ENCODE measurements around the gene DMD. TPM values are rescaled to one million over a fixed set of nuclear protein-coding genes. Genes with fewer than 3 reads are reported as not detected.

DMD gene
- total and polyA plus RNA-seq, 2 experiments from 2014 or later = 73.5 to 90.7 TPM

GRCh38 chrX:32618154-32618553, 593.2 kb downstream of the DMD start:
- H3K4me1 ChIP-seq (ENCODE audit: low read depth) = no peaks in the 10 kb centered on the region
- H3K27me3 ChIP-seq = no peaks in the 10 kb centered on the region
- no peak for TF ChIP-seq CTCF (IDR thresholded peaks at IDR 0.05; ENCODE audit: low read depth, low read length)
- H3K4me3 ChIP-seq = no peak overlapping the region
- H3K27ac ChIP-seq = no peak overlapping the region
- no peaks in the 10 kb centered on the region for H3K36me3 ChIP-seq
- no peak for DNase-seq (ENCODE audit: low read depth in 1 of 2, low spot score in 1 of 2)
- no peaks in the 10 kb centered on the region for H3K9me3 ChIP-seq (ENCODE audit: low read depth)

GRCh38 chrX:32614707-32615106, 596.6 kb downstream of the DMD start:
- no peak for TF ChIP-seq CTCF (IDR thresholded peaks at IDR 0.05; ENCODE audit: low read depth, low read length)
- H3K27ac ChIP-seq = no peak overlapping the region
- H3K36me3 ChIP-seq = no peaks in the 10 kb centered on the region
- H3K27me3 ChIP-seq = no peaks in the 10 kb centered on the region
- no peak for DNase-seq (ENCODE audit: low read depth in 1 of 2, low spot score in 1 of 2)
- H3K4me1 ChIP-seq (ENCODE audit: low read depth) = no peaks in the 10 kb centered on the region
- no peaks in the 10 kb centered on the region for H3K9me3 ChIP-seq (ENCODE audit: low read depth)
- no peak overlapping the region for H3K4me3 ChIP-seq

DNA sequence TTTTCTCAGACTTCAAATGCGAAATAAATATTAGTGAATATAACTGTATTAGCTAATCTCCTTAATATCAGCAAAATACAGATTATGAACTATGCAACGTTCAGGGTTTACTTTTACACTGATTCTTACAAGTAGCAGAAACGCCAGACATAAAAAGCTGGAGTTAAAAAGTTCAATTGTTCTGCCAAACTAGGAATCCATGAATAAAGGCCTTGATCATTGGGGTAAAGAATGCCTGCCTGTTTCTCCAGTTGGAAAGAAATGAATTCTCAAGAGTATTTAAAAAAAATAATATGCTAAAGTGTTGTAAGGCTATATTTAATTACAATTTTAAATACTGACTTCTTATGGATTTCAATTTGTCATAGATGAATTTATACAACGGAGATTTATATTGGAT, 612.2 kb downstream of the DMD start:
- H3K36me3 ChIP-seq = no peaks in the 10 kb centered on the region
- H3K9me3 ChIP-seq (ENCODE audit: low read depth) = no peaks in the 10 kb centered on the region
- H3K4me1 ChIP-seq (ENCODE audit: low read depth) = no peaks in the 10 kb centered on the region
- no peak overlapping the region for H3K27ac ChIP-seq
- no peak for TF ChIP-seq CTCF (IDR thresholded peaks at IDR 0.05; ENCODE audit: low read depth, low read length)
- H3K27me3 ChIP-seq = no peaks in the 10 kb centered on the region
- no peak overlapping the region for H3K4me3 ChIP-seq
- DNase-seq (ENCODE audit: low read depth in 1 of 2, low spot score in 1 of 2) = no peak

GRCh38 chrX:32598707-32599106, 612.6 kb downstream of the DMD start:
- no peak for DNase-seq (ENCODE audit: low read depth in 1 of 2, low spot score in 1 of 2)
- no peaks in the 10 kb centered on the region for H3K27me3 ChIP-seq
- TF ChIP-seq CTCF (IDR thresholded peaks at IDR 0.05; ENCODE audit: low read depth, low read length) = no peak
- H3K36me3 ChIP-seq = no peaks in the 10 kb centered on the region
- H3K4me3 ChIP-seq = no peak overlapping the region
- H3K27ac ChIP-seq = no peak overlapping the region
- no peaks in the 10 kb centered on the region for H3K4me1 ChIP-seq (ENCODE audit: low read depth)
- no peaks in the 10 kb centered on the region for H3K9me3 ChIP-seq (ENCODE audit: low read depth)

DNA sequence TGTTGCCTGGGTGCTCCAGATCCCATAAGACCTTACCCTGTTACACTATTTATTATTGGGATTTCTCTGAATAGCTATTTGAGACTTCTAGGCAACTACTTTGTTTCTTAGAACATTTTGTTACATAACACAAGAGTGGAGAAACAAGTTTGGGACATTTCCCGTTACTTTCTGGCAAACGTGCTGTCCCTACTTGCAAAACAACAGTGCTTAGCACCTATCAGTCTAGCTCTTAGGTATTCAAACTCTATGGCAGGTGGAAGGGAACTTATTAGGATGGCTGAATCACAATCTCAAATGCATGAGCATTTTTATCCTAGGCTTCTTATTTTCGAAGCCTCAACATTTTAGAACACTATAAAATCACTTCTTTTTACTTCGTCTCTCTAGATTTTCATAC, 613.6 kb downstream of the DMD start:
- no peak for TF ChIP-seq CTCF (IDR thresholded peaks at IDR 0.05; ENCODE audit: low read depth, low read length)
- no peak for DNase-seq (ENCODE audit: low read depth in 1 of 2, low spot score in 1 of 2)
- H3K9me3 ChIP-seq (ENCODE audit: low read depth) = no peaks in the 10 kb centered on the region
- no peaks in the 10 kb centered on the region for H3K36me3 ChIP-seq
- no peaks in the 10 kb centered on the region for H3K4me1 ChIP-seq (ENCODE audit: low read depth)
- no peak overlapping the region for H3K27ac ChIP-seq
- H3K4me3 ChIP-seq = no peak overlapping the region
- H3K27me3 ChIP-seq = no peaks in the 10 kb centered on the region

DNA sequence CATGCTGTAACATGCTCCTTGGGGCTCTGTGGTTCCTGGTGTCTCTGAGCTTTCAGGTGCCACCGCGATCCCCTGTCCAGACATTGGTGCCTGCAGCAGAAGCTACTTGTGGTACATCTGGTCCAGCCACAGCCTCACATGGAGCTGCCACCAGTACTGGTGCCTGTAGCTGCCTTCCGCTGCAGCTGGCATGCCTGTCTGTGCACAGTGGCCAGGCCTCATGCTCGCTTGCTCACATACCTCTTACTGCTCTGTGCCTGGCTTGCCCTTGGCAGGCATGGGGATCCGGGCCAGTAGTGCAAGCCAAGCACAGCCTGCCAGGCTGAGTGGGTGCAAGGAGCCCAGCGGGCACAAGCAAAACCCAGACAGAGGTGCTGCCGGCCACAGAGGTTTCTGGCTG, 618.6 kb downstream of the DMD start:
- Histone ChIP-seq H3K27me3 (no peaks in the 10 kb centered on the region), H3K4me1 (ENCODE audit: low read depth) (no peaks in the 10 kb centered on the region), H3K36me3 (no peaks in the 10 kb centered on the region), H3K4me3 (no peak overlapping the region), H3K9me3 (ENCODE audit: low read depth) (no peaks in the 10 kb centered on the region), H3K27ac (no peak overlapping the region)
- TF ChIP-seq CTCF (IDR thresholded peaks at IDR 0.05; ENCODE audit: low read depth, low read length) = no peak
- no peak for DNase-seq (ENCODE audit: low read depth in 1 of 2, low spot score in 1 of 2)

Measured in cardiac muscle cell (in vitro differentiated cells and primary cell).